HepG2 (cell line): ENCODE results near the gene GFRA1. TPM values are rescaled to one million over a fixed set of nuclear protein-coding genes. Genes with fewer than 3 reads are reported as not detected.

Experiments used
- ATAC-seq: fragments of 200-7000 bp; cut with Tn5 transposase; 3 replicates; pipeline ENCODE4 v1.9.1; 2020; ENCODE audit warnings: mild to moderate bottlenecking, moderate library complexity
- BruUV-seq: library from RNA; stranded (reverse); fragments of 400-500 nt; replicated peaks from 2 replicates; lab custom pipeline; 2021; lab: Mats Ljungman, UMichigan
- CTCF ChIA-PET: fragments of 300-600 bp; formaldehyde crosslinking; extraction: SDS; loops from one replicate; lab custom pipeline; 2021; ENCODE audit warnings: low total read pairs, inconsistent platforms, low intra/inter-chr PET ratio; lab: Yijun Ruan, JAX
- POLR2A ChIA-PET: fragments of 350-600 bp; sonication (Branson Sonifier 250); formaldehyde crosslinking; loops from one replicate; lab custom pipeline; 2020; ENCODE audit warnings: antibody characterized with exemption, inconsistent platforms; lab: Yijun Ruan, JAX
- DNase-seq: peaks from one replicate; pipeline ENCODE4 v3.0.0-alpha.2; 2015; ENCODE audit warnings: low spot score
- FAIRE-seq: peaks from 3 replicates; lab custom pipeline; 2011; peaks lifted over from hg19 to GRCh38; lab: Jason Lieb, UNC
- H2AFZ ChIP-seq: one replicate; pipeline ENCODE4 v1.6.1; 2011; ENCODE audit warnings: low read length, inconsistent platforms
- H3K27ac ChIP-seq: fragments of 300-600 bp; 3 replicates; pipeline ENCODE4 v1.8.0; 2011; ENCODE audit warnings: mixed run types, mild to moderate bottlenecking, mixed read lengths, low read length, inconsistent platforms; ENCODE audit not compliant: insufficient read depth; ENCODE audit errors: extremely low read length
- H3K27me3 ChIP-seq, 2 experiments: fragments of 200-600 bp in 1 of 2; 2 replicates in 1 of 2; 3 replicates in 1 of 2; pipeline versions ENCODE4 v1.6.0 to v1.8.0; 2011; ENCODE audit warnings: low read length in 2 of 2, mild to moderate bottlenecking in 2 of 2, moderate library complexity in 2 of 2, inconsistent platforms in 1 of 2; ENCODE audit not compliant: insufficient read depth in 2 of 2, control insufficient read depth in 1 of 2
- H3K36me3 ChIP-seq, 2 experiments: fragments of 200-600 bp in 1 of 2; replicated peaks in 1 of 2; 2 replicates in 1 of 2; 3 replicates in 1 of 2; pipeline versions ENCODE4 v1.5.1 to v1.8.0; 2011; ENCODE audit warnings: low read length in 2 of 2, inconsistent platforms in 1 of 2; ENCODE audit not compliant: insufficient read depth in 2 of 2, control insufficient read depth in 1 of 2
- H3K4me1 ChIP-seq: 2 replicates; pipeline ENCODE4 v1.5.1; 2012; ENCODE audit warnings: low read length, inconsistent platforms; ENCODE audit not compliant: insufficient read depth
- H3K4me2 ChIP-seq: 2 replicates; pipeline ENCODE4 v1.6.0; 2011; ENCODE audit warnings: low read depth, low read length, inconsistent platforms
- H3K4me3 ChIP-seq, 3 experiments: fragments of 200-600 bp in 1 of 3; sonication (generic), shearing (Covaris generic) in 1 of 3; replicated peaks in 1 of 3; 2 replicates each; pipeline ENCODE4 v1.5.1; 2011 to 2016; ENCODE audit warnings: low read length in 3 of 3, inconsistent platforms in 2 of 3, low read depth in 2 of 3, mild to moderate bottlenecking in 2 of 3, control low read depth in 1 of 3, mixed read lengths in 1 of 3; ENCODE audit not compliant: insufficient read depth in 1 of 3
- H3K79me2 ChIP-seq: one replicate; pipeline ENCODE4 v1.6.1; 2011; ENCODE audit warnings: low read length, inconsistent platforms; ENCODE audit not compliant: insufficient read depth
- H3K9ac ChIP-seq: 2 replicates; pipeline ENCODE4 v1.6.0; 2011; ENCODE audit warnings: mild to moderate bottlenecking, low read depth, low read length, inconsistent platforms; ENCODE audit not compliant: insufficient read depth
- H3K9me3 ChIP-seq: 2 replicates; pipeline ENCODE4 v1.5.1; 2012; ENCODE audit warnings: mild to moderate bottlenecking, low read length
- H4K20me1 ChIP-seq: 2 replicates; pipeline ENCODE4 v1.6.0; 2011; ENCODE audit warnings: inconsistent platforms, mild to moderate bottlenecking, low read length, moderate library complexity; ENCODE audit not compliant: insufficient read depth
- CENPBD1 ChIP-seq: sonication (generic); formaldehyde crosslinking; IDR thresholded peaks from 2 replicates; pipeline ENCODE4 v1.8.0; 2022; ENCODE audit warnings: missing genetic modification reagents, low read depth, mild to moderate bottlenecking, borderline replicate concordance
- HMGXB3 ChIP-seq: sonication (generic); formaldehyde crosslinking; IDR thresholded peaks from 2 replicates; pipeline ENCODE4 v1.4.0; 2020; ENCODE audit warnings: missing genetic modification reagents, borderline replicate concordance
- MTA3 ChIP-seq: sonication (generic); formaldehyde crosslinking; IDR thresholded peaks from 2 replicates; pipeline ENCODE4 v1.4.0; 2020; ENCODE audit warnings: missing genetic modification reagents
- NR2C2 ChIP-seq: sonication (generic); formaldehyde crosslinking; IDR thresholded peaks from 2 replicates; pipeline ENCODE4 v1.4.0; 2020; ENCODE audit warnings: missing genetic modification reagents, mild to moderate bottlenecking, moderate library complexity, borderline replicate concordance
- PAWR ChIP-seq: sonication (generic); formaldehyde crosslinking; IDR thresholded peaks from 2 replicates; pipeline ENCODE4 v1.4.0; 2020; ENCODE audit warnings: missing genetic modification reagents, mild to moderate bottlenecking, borderline replicate concordance
- PHF20 ChIP-seq: sonication (generic); formaldehyde crosslinking; IDR thresholded peaks from 2 replicates; pipeline ENCODE4 v1.5.0; 2020; ENCODE audit warnings: mild to moderate bottlenecking, missing genetic modification reagents
- SKI ChIP-seq: fragments of 450-650 bp; IDR thresholded peaks from one replicate; pipeline ENCODE4 v1.6.1; 2018; ENCODE audit warnings: mild to moderate bottlenecking; ENCODE audit not compliant: partially characterized antibody
- SRSF4 ChIP-seq: fragments of 200-400 bp; formaldehyde crosslinking; IDR thresholded peaks from one replicate; pipeline ENCODE4 v1.6.1; 2018; ENCODE audit warnings: mild to moderate bottlenecking, low read depth, low read length, moderate library complexity; ENCODE audit not compliant: poor library complexity, severe bottlenecking
- TAF15 ChIP-seq: fragments of 200-400 bp; formaldehyde crosslinking; IDR thresholded peaks from one replicate; pipeline ENCODE4 v1.6.1; 2018; ENCODE audit warnings: mild to moderate bottlenecking, low read depth, low read length; ENCODE audit not compliant: poor library complexity, severe bottlenecking
- THAP7 ChIP-seq: sonication (generic); formaldehyde crosslinking; IDR thresholded peaks from 2 replicates; pipeline ENCODE4 v1.8.1; 2023; ENCODE audit warnings: mild to moderate bottlenecking, missing genetic modification reagents
- ZNF121 ChIP-seq: sonication (generic); formaldehyde crosslinking; IDR thresholded peaks from 2 replicates; pipeline ENCODE4 v1.5.0; 2020; ENCODE audit warnings: mild to moderate bottlenecking, missing genetic modification reagents
- ZNF124 ChIP-seq: sonication (generic); formaldehyde crosslinking; IDR thresholded peaks from 2 replicates; pipeline ENCODE4 v1.4.0; 2020; ENCODE audit warnings: missing genetic modification reagents
- ZNF549 ChIP-seq: sonication (generic); formaldehyde crosslinking; IDR thresholded peaks from 2 replicates; pipeline ENCODE4 v1.5.0; 2020; ENCODE audit warnings: missing genetic modification reagents
- WGBS: methylation state at CpG from one replicate; pipeline ENCODE4 v1.1.6; 2017; ENCODE audit warnings: low lambda C conversion rate; 5-methylcytosine and 5-hydroxymethylcytosine counted together
- in situ Hi-C: cut with HindIII; loops from 2 replicates; pipeline ENCODE4 v1.10.0; 2017; ENCODE audit warnings: low pct_unique_long_range_greater_than_20kb; ENCODE audit not compliant: extremely low pct_ligation_motif_present
- intact Hi-C: fragments of 100-400 bp; cut with micrococcal nuclease; formaldehyde crosslinking; loops from one replicate; pipeline ENCODE4 v1.10.0; 2022; ENCODE audit not compliant: unreplicated experiment
- polyA plus RNA-seq, 8 experiments: library from polyadenylated mRNA; depleted of rRNA in 3 of 8; stranded (reverse) in 7 of 8; unstranded in 1 of 8; fragments of >200 nt; fragmentation: Illumina TruSeq in 4 of 8; extraction: Trizol in 4 of 8; gene quantifications; 2 replicates each; pipeline versions ENCODE4 v1.2.1 to v1.2.3, GENCODE V29; 2011 to 2016; ENCODE audit warnings: low read depth in 4 of 8, missing spikeins in 1 of 8, mixed read lengths in 1 of 8; ENCODE audit not compliant: insufficient read depth in 1 of 8
- total RNA-seq, 5 experiments: library from RNA; depleted of rRNA; stranded (reverse); fragments of >200 nt; fragmentation: Illumina TruSeq; extraction: Trizol; gene quantifications; 2 replicates each; pipeline ENCODE4 v1.2.3, GENCODE V29; 2016; ENCODE audit warnings: low read depth in 1 of 5

GFRA1 gene
- total and polyA plus RNA-seq, 2 of the 13 experiments (the other 11 are each of a cell fraction or from before 2014, with no cell fraction given): not detected

GRCh38 chr10:116103668-116104067 lies 169.3 kb downstream of the GFRA1 start:
- H3K27ac ChIP-seq: no peak overlapping the region
- H3K4me1 ChIP-seq: no peaks in the 10 kb centered on the region
- ChIA-PET POLR2A (no interaction called here), CTCF (no interaction called here)
- DNase-seq (no peak), FAIRE-seq (no peak), ATAC-seq (no peak)
- no TSS peak for BruUV-seq
- H3K79me2 ChIP-seq: no peaks in the 10 kb centered on the region
- no peak overlapping the region for H3K4me2 ChIP-seq
- in situ Hi-C loops (no loop called here), intact Hi-C loops (no loop called here)
- no peak overlapping the region for H3K9ac ChIP-seq
- H2AFZ ChIP-seq: no peak overlapping the region
- 71% methylated on average over 3 of the region's 4 CpGs for WGBS
- TF ChIP-seq PAWR (CRISPR knock-in tag) (no peak), SKI (no peak), PHF20 (CRISPR knock-in tag) (no peak), TAF15 (no peak)
- H4K20me1 ChIP-seq: no peaks in the 10 kb centered on the region
- H3K9me3 ChIP-seq: no peaks in the 10 kb centered on the region
- H3K27me3 ChIP-seq: no peaks in the 10 kb centered on the region; a peak in 1 of 5 replicates
- no peak overlapping the region for H3K4me3 ChIP-seq
- no peaks in the 10 kb centered on the region for H3K36me3 ChIP-seq

- intact Hi-C loops: no loop called here
- Histone ChIP-seq H3K4me2 (no peak overlapping the region), H3K27ac (no peak overlapping the region), H3K79me2 (no peaks in the 10 kb centered on the region), H3K4me1 (no peaks in the 10 kb centered on the region), H3K27me3 (no peaks in the 10 kb centered on the region; a peak in 1 of 5 replicates), H3K9me3 (no peaks in the 10 kb centered on the region), H3K4me3 (no peak overlapping the region), H4K20me1 (no peaks in the 10 kb centered on the region), H3K36me3 (no peaks in the 10 kb centered on the region), H3K9ac (no peak overlapping the region), H2AFZ (no peak overlapping the region)
- FAIRE-seq (no peak), ATAC-seq (no peak), DNase-seq (no peak)
- WGBS: 7% methylated on average over 5 of the region's 5 CpGs
- POLR2A ChIA-PET: no interaction called here
- CTCF ChIA-PET: no interaction called here
- no TSS peak for BruUV-seq
- in situ Hi-C loops: no loop called here
- TF ChIP-seq ZNF124 (CRISPR knock-in tag) (no peak), MTA3 (no peak), NR2C2 (CRISPR knock-in tag) (no peak), HMGXB3 (no peak), ZNF121 (CRISPR knock-in tag) (no peak), CENPBD1 (CRISPR knock-in tag) (no peak), THAP7 (no peak), SRSF4 (no peak), ZNF549 (CRISPR knock-in tag) (no peak)
These were observed 171.2 kb downstream of the GFRA1 start for GRCh38 chr10:116101616-116102315.
